MM.1S (cell line): Measurements from ENCODE around the gene SUPT20HL2.
"Not testable (repeated sequence)": the region's sequence is repeated elsewhere in the genome, so short reads cannot be mapped to it uniquely, and the experiment has no call there.

Experiments used
- EZH2 ChIP-seq: fragments of 300-600 bp; sonication (generic); optimal IDR thresholded peaks from 2 replicates; pipeline ENCODE3; 2017; ENCODE audit warnings: low read depth, mild to moderate bottlenecking, antibody characterized with exemption, low read length, mixed read lengths
- EZH2phosphoT487 ChIP-seq: fragments of 300-600 bp; sonication (generic); IDR thresholded peaks from 2 replicates; pipeline ENCODE4 v1.6.1; 2018; ENCODE audit warnings: antibody characterized with exemption, low read length
- TF ChIP-seq, protein P1 (sequence below): fragments of 300-600 bp; sonication (generic); IDR thresholded peaks from 2 replicates; pipeline ENCODE4 v1.5.1; 2016; ENCODE audit warnings: antibody characterized with exemption, low read length, mixed read lengths

DNA sequence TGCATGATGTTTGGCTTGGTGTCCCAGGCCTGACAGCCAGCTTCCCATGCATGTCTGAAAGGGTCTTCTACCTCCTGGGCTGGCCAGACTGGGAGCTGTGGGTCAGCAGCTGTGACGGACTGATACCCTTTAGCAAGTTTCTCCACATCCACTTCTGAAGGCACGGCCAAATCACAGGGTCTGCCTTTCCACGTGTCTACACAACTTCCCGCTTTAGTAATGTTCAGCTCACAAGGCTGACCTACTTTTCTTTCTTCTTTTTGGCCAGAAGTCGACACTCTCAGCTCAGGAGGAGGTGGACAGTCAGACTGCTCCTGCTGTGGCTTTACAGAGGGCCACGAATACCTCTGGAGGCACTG is 1.6 kb downstream of the SUPT20HL2 start:
- TF ChIP-seq, protein P1, sequence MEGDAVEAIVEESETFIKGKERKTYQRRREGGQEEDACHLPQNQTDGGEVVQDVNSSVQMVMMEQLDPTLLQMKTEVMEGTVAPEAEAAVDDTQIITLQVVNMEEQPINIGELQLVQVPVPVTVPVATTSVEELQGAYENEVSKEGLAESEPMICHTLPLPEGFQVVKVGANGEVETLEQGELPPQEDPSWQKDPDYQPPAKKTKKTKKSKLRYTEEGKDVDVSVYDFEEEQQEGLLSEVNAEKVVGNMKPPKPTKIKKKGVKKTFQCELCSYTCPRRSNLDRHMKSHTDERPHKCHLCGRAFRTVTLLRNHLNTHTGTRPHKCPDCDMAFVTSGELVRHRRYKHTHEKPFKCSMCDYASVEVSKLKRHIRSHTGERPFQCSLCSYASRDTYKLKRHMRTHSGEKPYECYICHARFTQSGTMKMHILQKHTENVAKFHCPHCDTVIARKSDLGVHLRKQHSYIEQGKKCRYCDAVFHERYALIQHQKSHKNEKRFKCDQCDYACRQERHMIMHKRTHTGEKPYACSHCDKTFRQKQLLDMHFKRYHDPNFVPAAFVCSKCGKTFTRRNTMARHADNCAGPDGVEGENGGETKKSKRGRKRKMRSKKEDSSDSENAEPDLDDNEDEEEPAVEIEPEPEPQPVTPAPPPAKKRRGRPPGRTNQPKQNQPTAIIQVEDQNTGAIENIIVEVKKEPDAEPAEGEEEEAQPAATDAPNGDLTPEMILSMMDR, result not testable (repeated sequence)
- TF ChIP-seq EZH2, EZH2phosphoT487: not testable (repeated sequence)
